ENCODE data around the gene NDST1. TPM values are rescaled to one million over a fixed set of nuclear protein-coding genes. Genes with fewer than 3 reads are reported as not detected.
A peak's percentile ranks its signal among the peaks of the same experiment; 100 is the strongest.

NDST1 gene
- total RNA-seq, 1 donor from 2014 or later: 57.9 TPM

- intact Hi-C loops (cut with micrococcal nuclease): no loop called here
- ATAC-seq (no peak), DNase-seq (no peak)
Observed at GRCh38 chr5:150593593-150593992, 85.7 kb downstream of the NDST1 start.

GRCh38 chr5:150593996-150594395 lies 86.1 kb downstream of the NDST1 start:
- DNase-seq: no peak

GRCh38 chr5:150595466-150596031 lies 87.6 kb downstream of the NDST1 start:
- ATAC-seq (peak; percentile 3), DNase-seq (no peak)
- intact Hi-C loops (cut with micrococcal nuclease): no loop called here

More at GRCh38 chr5:150593996-150594395, 86.1 kb downstream of the NDST1 start:
- no peak for ATAC-seq
- intact Hi-C loops (cut with micrococcal nuclease): no loop called here

GRCh38 chr5:150596313-150596712 lies 88.4 kb downstream of the NDST1 start:
- DNase-seq (no peak), ATAC-seq (no peak)
- intact Hi-C loops (cut with micrococcal nuclease): no loop called here

GRCh38 chr5:150596826-150597225 lies 88.9 kb downstream of the NDST1 start:
- no peak for DNase-seq
- no peak for ATAC-seq
- intact Hi-C loops (cut with micrococcal nuclease): no loop called here

DNA sequence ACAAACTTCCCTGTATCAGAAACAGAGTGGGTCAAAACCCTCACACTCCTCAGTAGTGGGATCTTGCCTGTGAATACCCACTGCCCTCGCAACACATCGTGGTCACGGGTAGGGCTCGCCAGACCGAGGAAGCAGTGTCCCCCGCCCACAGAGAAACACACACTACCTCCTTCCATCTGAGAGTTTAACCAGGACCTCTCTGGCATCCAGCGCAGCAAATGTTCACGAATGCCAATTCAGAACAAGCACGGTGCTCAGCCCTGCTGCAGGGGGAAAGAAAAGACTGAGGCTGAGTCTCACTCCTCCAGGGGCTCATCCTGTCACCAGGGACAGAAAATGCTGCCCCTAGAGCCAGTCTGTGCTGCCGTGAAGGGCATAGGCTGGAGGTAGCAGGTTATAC lies 90.1 kb downstream of the NDST1 start:
- ATAC-seq: no peak
- DNase-seq: no peak
- intact Hi-C loops (cut with micrococcal nuclease): no loop called here

DNA sequence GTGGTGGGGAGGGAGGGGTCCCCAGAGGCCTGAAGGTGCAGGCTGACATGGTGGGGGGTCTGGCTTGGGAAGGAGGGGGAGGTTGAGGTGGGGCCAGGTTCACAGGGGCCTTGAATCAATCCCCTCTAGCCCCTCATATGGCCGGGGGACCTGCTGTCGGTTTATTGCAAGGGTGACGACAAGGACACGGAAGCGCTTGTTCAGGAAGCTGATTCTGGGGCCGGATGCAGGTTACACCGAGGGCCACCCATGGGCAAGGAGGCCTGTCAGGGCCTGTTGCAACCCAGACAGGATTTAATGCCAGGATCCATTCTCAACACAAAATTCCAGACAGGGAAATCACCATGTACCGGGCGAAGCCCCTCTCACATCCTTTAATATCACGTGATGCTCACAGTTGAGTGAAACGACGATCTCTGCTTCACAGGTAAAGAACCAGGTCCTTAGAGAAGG lies 90.9 kb downstream of the NDST1 start:
- intact Hi-C loops (cut with micrococcal nuclease): no loop called here
- ATAC-seq: no peak
- no peak for DNase-seq

DNA sequence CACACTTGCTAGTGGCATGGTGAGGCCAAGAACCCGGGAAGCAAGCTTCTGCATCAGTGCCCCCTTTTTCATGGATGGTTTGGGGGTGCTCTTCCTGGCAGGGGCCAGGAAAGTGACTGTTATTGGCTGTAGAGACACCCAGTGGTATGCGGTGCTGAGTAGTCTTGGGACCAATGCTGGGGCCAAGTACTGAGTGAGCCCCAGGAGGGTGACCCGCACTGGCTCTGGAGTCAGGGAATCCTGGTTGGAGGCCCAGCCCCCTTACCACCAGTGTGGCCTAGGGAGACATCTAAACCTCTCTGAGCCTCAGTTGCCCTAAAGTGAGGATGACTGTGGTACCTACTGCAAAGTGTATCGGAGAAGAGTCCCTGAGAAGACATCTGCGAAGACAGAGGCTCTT lies 91.3 kb downstream of the NDST1 start:
- intact Hi-C loops (cut with micrococcal nuclease): no loop called here
- no peak for ATAC-seq
- DNase-seq: no peak

DNA sequence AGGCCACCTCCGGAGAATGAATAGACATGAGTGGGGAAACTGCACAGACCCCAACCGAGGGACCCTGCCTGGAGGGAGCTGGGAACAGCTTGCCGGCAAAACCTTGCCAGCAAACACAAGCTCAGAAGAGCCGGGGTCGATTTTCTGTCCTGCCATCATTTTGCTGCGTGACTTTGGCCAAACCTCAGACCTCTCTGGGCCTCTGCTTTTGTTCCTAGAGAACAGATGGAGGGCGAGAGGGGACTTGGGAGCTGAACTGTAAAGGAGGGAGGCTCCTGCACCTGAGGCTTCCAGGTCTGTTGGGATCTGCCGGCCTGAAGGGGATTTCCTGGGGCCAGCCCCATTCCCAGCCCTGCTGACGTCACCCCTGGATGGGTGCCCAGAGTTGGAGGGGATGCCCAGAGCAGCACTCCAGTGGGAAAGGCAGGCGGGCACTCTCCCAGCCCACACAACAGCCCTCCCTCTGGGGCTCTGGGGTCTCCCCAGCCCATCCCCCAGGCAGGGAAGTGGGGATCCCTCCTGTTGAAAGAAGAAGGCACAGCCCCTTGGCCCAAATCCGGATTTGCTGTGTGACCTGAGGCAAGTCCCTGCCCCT lies 92.1 kb downstream of the NDST1 start:
- intact Hi-C loops (cut with micrococcal nuclease): no loop called here
- DNase-seq (peak; percentile 91), ATAC-seq (peak; percentile 51)

- intact Hi-C loops (cut with micrococcal nuclease): no loop called here
- ATAC-seq: no peak
- no peak for DNase-seq
Observed at GRCh38 chr5:150600616-150601490, 92.9 kb downstream of the NDST1 start.

- ATAC-seq (no peak), DNase-seq (no peak)
- intact Hi-C loops (cut with micrococcal nuclease): no loop called here
Observed at GRCh38 chr5:150601491-150602345, 93.8 kb downstream of the NDST1 start.

GRCh38 chr5:150603052-150603451 lies 95.1 kb downstream of the NDST1 start:
- ATAC-seq (peak; percentile 57), DNase-seq (peak; percentile 63)
- intact Hi-C loops (cut with micrococcal nuclease): no loop called here

DNA sequence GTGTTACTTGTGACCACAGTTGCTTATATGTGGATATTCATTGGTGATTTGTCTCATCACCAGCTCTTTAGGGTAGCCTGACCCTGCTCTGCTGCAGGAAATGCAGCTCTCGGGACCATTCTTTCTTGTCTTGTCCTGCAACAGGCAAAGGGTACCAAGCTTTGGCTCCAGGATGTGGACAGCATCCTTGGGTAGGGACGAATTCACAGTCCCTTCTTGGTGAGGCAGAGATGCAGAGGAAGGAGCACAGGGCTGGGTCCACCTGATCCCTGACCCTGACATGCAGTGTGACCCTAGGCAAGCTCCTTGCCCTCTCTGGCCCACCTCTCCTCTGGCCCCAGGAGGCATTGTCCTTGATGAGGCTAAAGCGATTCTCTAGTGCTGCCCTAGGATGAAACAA lies 95.6 kb downstream of the NDST1 start:
- intact Hi-C loops (cut with micrococcal nuclease): no loop called here
- ATAC-seq (no peak), DNase-seq (no peak)

DNA sequence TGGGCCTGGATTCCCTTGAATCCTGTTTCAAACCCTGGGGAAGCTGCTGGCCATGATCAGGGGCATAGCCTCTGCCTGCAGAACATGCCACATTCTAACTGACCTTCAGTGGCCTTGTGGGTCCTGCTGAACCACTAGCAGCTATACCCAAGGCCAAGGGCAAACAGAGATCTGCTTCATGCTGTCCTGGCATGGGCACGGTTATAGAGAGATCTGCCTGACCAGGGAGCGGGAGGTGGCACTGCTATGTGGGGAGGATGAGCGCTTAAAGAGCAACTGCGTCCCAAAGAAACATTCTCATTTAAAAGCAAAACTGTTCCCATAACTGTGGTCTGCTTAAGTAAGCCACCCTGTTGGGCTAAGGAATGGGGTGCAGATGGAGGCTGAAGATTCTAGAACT lies 96.1 kb downstream of the NDST1 start:
- peak; percentile 52 for ATAC-seq
- no peak for DNase-seq
- intact Hi-C loops (cut with micrococcal nuclease): no loop called here

GRCh38 chr5:150604894-150605440 lies 97.0 kb downstream of the NDST1 start:
- DNase-seq (no peak), ATAC-seq (no peak)
- intact Hi-C loops (cut with micrococcal nuclease): no loop called here

DNA sequence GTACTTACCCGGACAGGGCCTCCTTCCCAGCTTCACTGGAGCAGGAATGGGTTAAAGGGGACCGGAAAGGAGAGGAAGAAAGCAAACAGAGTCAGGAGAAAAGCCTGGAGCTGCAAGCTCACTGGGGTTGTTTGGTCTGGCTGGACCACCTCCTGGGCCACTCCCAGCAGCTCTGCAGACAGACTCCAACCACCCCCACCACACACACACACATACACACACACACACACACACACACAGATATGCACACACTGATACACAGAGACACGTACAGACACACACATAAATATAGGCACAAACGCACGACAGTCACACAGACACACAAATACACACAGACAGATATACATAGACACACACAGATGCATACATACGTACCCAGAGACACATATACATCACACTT lies 97.6 kb downstream of the NDST1 start:
- no peak for DNase-seq
- intact Hi-C loops (cut with micrococcal nuclease): no loop called here

DNA sequence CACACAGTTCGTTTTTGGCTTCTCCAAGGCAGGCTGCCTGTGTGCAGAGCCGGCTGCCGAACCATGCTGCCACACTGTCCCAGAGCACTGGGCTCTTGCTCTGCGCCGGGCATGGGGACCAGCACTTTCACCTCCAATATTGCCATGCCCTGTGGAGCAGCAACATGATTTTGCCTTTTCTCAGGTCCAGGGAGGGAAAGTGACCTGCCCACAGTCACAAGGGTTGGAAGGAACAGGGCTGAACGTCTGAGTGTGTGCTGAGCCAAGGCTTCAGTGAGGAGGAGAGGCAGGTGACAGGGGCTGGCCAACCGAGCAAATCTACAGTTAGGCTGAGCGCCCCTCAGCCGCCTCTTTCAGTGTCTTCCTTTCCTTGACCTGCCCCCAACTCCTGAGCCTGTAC lies 98.5 kb downstream of the NDST1 start:
- DNase-seq (no peak), ATAC-seq (no peak)
- intact Hi-C loops (cut with micrococcal nuclease): no loop called here

More for the DNA sequence above, 97.6 kb downstream of the NDST1 start:
- ATAC-seq: no peak

GRCh38 chr5:150607105-150607504 lies 99.2 kb downstream of the NDST1 start:
- no peak for DNase-seq
- intact Hi-C loops (cut with micrococcal nuclease): no loop called here
- no peak for ATAC-seq
